SK-N-SH (cell line): ENCODE results near the gene LST1.

Source experiments
- EP300 ChIP-seq, 2 experiments: IDR thresholded peaks; 2 replicates each; pipeline versions ENCODE4 v1.4.0 to v1.6.1; 2012; ENCODE audit warnings: borderline replicate concordance in 1 of 2, low read depth in 1 of 2, low read length in 1 of 2
- FOSL2 ChIP-seq: IDR thresholded peaks from 2 replicates; pipeline ENCODE4 v1.4.0; 2012; ENCODE audit warnings: low read depth, mild to moderate bottlenecking, moderate library complexity, borderline replicate concordance
- JUND ChIP-seq: IDR thresholded peaks from 2 replicates; pipeline ENCODE4 v1.4.0; 2012
- MAX ChIP-seq: IDR thresholded peaks from 2 replicates; pipeline ENCODE4 v1.4.0; 2012; ENCODE audit warnings: low read depth
- NFIC ChIP-seq: IDR thresholded peaks from 2 replicates; pipeline ENCODE4 v1.4.0; 2012; ENCODE audit warnings: borderline replicate concordance
- PBX3 ChIP-seq: IDR thresholded peaks from 2 replicates; pipeline ENCODE4; 2012
- RCOR1 ChIP-seq: fragments of 150-350 bp; IDR thresholded peaks from 2 replicates; pipeline ENCODE4 v1.6.1; 2017; ENCODE audit warnings: antibody characterized with exemption, low read length
- USF2 ChIP-seq: fragments of 150-350 bp; IDR thresholded peaks from 2 replicates; pipeline ENCODE4 v1.6.1; 2017; ENCODE audit warnings: antibody characterized with exemption, low read length, low read depth, borderline replicate concordance
- TF ChIP-seq, protein P1 (sequence below): fragments of 200-600 bp; sonication (generic); IDR thresholded peaks from 2 replicates; pipeline ENCODE4 v1.6.1; 2017; ENCODE audit warnings: antibody characterized with exemption, mild to moderate bottlenecking, moderate library complexity
- TF ChIP-seq, protein P2 (sequence below): IDR thresholded peaks from 2 replicates; pipeline ENCODE4 v1.6.1; 2012; ENCODE audit warnings: mild to moderate bottlenecking, low read depth, low read length, moderate library complexity

GRCh38 chr6:31556307-31556706 lies 29.8 kb upstream of the LST1 start:
- no peak for TF ChIP-seq PBX3
- TF ChIP-seq NFIC = no peak
- TF ChIP-seq MAX = no peak
- TF ChIP-seq, protein P1, sequence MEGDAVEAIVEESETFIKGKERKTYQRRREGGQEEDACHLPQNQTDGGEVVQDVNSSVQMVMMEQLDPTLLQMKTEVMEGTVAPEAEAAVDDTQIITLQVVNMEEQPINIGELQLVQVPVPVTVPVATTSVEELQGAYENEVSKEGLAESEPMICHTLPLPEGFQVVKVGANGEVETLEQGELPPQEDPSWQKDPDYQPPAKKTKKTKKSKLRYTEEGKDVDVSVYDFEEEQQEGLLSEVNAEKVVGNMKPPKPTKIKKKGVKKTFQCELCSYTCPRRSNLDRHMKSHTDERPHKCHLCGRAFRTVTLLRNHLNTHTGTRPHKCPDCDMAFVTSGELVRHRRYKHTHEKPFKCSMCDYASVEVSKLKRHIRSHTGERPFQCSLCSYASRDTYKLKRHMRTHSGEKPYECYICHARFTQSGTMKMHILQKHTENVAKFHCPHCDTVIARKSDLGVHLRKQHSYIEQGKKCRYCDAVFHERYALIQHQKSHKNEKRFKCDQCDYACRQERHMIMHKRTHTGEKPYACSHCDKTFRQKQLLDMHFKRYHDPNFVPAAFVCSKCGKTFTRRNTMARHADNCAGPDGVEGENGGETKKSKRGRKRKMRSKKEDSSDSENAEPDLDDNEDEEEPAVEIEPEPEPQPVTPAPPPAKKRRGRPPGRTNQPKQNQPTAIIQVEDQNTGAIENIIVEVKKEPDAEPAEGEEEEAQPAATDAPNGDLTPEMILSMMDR = no peak
- TF ChIP-seq JUND = no peak
- TF ChIP-seq, protein P2, sequence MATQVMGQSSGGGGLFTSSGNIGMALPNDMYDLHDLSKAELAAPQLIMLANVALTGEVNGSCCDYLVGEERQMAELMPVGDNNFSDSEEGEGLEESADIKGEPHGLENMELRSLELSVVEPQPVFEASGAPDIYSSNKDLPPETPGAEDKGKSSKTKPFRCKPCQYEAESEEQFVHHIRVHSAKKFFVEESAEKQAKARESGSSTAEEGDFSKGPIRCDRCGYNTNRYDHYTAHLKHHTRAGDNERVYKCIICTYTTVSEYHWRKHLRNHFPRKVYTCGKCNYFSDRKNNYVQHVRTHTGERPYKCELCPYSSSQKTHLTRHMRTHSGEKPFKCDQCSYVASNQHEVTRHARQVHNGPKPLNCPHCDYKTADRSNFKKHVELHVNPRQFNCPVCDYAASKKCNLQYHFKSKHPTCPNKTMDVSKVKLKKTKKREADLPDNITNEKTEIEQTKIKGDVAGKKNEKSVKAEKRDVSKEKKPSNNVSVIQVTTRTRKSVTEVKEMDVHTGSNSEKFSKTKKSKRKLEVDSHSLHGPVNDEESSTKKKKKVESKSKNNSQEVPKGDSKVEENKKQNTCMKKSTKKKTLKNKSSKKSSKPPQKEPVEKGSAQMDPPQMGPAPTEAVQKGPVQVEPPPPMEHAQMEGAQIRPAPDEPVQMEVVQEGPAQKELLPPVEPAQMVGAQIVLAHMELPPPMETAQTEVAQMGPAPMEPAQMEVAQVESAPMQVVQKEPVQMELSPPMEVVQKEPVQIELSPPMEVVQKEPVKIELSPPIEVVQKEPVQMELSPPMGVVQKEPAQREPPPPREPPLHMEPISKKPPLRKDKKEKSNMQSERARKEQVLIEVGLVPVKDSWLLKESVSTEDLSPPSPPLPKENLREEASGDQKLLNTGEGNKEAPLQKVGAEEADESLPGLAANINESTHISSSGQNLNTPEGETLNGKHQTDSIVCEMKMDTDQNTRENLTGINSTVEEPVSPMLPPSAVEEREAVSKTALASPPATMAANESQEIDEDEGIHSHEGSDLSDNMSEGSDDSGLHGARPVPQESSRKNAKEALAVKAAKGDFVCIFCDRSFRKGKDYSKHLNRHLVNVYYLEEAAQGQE = no peak
- TF ChIP-seq FOSL2 = no peak
- no peak for TF ChIP-seq USF2
- no peak for TF ChIP-seq EP300 (IDR thresholded peaks at IDR 0.05; ENCODE audit: borderline replicate concordance in 1 of 2, low read depth in 1 of 2, low read length in 1 of 2)
- no peak for TF ChIP-seq RCOR1
